GM21619 (cell line): ENCODE measurements around the gene ADAMTS16.

Experiments
- ATAC-seq: cut with Tn5 transposase; IDR thresholded peaks from one replicate; pipeline ENCODE4 v1.9.1; 2021; ENCODE audit not compliant: unreplicated experiment

ADAMTS16 gene

DNA sequence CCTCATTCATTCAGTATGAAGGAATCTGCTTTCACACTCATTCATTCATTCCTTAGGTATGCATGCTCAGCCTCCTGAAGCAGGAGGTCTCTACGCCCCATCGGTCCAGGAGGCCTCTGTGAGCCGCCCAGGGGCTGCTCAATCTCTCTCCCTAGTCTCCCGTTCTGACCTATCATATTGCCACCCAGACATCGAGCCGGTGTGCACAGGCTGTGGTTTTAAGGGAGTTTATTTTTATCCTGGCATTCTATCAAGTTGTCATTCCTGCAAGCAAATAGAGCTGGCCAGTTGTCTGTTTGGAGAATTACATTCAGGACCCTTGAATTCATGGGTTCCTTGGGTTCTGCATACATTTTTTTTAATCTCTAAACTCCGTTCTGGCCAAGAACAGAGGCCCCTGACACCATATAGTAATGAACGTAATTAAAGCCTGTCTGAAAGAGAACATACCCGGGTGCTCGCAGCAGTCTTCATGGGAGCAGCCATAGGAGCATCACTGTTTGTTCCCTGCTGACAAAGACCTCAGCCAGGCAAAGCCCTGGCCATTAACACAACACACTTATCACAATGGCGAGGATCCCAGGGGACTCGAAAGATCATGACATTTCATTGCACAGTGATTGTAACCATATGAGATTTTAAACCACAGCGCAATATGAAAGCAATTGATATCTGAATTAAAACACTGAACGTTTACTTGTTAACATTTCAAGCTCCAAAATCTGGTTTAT, 80.9 kb downstream of the ADAMTS16 start:
- ATAC-seq: no peak

DNA sequence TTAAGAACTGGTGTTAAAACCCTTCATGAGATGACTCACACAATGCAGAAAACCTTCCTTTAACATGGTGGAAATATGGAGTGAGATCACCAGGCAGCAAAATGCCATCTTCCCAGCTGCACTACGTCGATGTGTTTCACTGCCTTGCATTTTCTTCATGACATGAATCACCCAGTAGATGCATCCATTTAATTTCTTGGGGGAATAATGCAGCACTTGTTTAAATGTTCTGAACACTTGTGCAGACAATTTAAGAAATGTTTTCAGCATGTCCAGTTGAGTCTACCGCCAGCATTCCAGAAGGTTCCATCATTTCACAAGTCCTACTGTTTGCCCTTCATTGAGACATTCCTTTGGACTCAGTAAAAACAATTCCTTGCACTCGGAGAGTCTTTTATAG, 81.6 kb downstream of the ADAMTS16 start:
- ATAC-seq: no peak

DNA sequence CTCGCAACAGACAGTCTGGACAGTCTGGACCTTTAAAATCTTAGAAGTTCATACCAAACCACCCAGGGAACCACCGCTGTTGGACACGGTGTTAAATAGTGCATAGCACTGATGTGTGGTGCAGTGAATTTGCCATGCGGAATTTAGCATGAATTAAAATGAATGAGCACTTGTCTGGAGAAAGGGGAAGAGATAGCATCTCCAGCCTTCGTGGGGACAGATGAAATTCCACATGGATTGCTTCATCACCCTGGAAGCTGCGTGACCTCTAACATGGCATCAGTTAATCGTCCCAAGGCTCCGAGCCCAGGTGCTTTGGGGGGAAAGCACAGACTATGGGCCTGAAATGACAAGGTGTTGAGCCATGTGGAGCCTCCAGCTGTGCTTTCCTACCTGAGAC, 91.4 kb downstream of the ADAMTS16 start:
- ATAC-seq: no peak

DNA sequence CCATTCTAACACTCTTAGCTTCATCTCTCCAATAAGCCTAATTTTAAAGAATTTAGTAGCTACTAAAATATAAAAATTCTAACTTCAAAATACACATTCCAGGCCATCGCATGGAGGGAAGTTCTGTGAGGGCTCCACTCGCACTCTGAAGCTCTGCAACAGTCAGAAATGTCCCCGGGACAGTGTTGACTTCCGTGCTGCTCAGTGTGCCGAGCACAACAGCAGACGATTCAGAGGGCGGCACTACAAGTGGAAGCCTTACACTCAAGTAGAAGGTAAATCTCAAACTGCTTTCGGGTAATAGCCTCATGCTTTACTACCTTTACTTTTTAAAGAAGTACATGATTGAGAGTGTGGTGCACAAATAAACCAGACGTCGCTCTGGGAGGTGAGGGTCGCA, 94.8 kb downstream of the ADAMTS16 start:
- no peak for ATAC-seq

DNA sequence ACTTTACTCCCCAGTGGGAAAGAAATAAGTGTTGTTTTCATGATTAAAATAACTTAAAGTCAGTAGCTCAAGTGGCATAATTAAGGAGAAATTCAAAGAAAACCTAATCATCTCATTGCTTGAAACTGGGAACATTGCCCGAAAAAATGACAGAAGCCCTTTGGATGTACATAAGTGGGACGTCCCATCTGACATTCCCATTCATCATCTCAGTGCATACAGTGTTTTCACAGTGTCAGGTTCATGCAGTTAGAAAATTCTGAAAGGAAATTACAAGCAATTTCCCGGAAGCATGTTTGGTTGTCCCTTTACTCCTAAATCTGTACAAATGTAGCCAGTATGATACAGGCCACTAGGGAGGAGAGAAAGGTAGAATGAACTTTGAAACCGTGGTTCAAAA, 95.6 kb downstream of the ADAMTS16 start:
- ATAC-seq: no peak

DNA sequence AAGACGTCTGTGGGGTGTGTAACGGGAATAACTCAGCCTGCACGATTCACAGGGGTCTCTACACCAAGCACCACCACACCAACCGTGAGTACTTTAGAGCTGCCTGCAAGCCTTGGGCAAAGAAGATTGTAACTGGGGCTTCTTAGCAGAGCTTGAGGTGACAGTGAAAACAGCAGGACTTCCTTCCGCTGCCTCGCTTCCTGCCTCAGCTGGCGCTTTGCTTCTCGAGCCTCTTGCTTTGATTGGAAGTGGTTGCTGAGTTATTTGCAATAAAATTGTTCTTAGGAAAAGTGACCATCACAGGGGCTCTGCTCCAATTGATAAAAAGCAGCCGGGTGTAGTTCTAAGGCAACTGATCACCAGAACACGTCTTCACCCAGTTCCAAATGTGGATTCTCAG, 99.1 kb downstream of the ADAMTS16 start:
- no peak for ATAC-seq

DNA sequence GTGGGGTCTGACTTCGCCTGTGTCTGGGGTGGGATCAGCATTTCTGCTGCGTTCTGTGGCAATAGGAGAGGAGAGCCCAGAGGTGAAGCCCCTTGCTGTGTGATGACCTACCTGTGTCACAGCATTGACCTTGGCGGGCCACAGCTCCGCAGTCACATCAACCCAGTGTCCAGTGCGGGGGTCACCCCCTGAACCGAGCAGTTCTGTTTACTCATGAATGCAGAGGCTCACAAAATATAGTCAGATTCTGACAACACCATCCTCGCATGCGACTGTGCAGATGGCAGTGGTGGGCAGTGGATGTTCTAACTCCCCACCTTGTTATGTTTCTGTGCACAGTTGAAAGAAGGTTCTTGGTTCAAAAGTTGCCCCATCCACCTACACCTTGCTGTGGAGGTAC, 100.1 kb downstream of the ADAMTS16 start:
- ATAC-seq: no peak

DNA sequence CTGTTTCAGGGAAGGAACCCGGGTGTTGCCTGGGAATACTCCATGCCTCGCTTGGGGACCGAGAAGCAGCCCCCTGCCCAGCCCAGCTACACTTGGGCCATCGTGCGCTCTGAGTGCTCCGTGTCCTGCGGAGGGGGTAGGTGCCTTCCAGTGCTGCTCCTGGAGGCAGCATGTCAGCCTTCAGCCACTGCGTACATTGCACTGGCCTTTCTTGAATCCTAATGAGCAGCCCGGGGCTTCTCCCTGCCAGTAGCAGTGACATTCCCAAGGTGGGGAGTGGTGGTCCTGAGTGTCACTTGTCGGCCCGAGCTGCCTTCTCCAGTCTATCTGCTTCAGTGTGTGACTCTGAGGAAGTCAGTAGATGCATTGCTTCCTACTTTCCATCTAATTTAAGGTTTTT, 101.9 kb downstream of the ADAMTS16 start:
- ATAC-seq: no peak

DNA sequence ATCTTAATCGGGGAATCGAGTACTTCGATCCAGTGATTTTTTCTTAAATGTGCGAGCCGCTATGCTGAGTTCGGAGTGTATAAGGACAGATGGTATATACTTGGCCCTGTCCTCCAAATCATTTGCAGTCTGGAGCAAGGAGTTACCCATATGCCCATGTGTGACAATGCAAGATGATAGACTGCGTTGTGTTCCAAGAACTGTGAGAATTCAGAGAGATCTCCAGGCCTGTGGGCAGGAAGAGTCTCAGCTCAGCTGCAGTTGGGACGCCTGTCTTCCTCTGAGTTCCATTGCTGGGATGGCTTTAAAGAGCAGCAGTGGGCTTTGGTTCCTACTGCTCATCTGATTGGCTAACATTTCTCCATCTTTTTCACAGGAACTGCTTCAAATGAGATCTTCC, 106.6 kb downstream of the ADAMTS16 start:
- ATAC-seq: no peak

DNA sequence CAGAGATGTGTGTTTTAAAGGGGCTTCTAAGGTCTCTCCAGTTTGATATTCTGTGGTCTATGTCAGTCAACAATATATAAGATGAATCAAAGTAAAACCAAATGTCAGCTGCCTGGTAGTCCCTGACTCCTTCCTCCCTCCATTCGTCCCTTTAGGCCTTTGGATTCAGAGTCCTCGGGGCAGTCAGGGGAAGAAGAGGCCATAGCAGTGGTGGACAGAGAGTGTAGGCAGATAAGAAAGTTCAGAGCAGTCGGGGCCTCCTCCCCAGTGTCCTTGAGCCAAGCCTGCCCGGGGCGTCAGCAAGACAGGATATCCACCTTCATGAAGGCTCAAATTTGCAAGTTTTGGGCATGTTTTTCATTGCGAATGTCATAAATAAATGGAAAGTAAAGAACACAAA, 110.6 kb downstream of the ADAMTS16 start:
- ATAC-seq: no peak

DNA sequence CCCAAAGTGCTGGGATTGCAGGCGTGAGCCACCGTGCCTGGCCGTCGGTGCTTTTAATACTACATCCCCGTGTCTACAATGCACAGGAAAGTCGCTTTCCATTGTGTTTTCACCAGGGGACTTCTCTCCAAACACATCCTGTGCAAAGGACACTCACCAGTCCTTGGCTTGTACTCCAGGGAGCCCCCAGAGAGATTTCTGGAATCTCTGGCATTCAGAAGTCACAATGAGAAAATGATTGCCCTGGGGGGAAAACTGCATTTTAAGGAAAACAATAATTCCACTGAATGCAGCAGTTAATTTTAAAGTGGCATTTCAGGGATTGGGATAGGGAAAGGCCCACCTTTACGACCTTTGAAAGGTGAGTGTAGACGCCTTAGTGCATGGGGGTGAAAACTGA, 112.0 kb downstream of the ADAMTS16 start:
- ATAC-seq: no peak

DNA sequence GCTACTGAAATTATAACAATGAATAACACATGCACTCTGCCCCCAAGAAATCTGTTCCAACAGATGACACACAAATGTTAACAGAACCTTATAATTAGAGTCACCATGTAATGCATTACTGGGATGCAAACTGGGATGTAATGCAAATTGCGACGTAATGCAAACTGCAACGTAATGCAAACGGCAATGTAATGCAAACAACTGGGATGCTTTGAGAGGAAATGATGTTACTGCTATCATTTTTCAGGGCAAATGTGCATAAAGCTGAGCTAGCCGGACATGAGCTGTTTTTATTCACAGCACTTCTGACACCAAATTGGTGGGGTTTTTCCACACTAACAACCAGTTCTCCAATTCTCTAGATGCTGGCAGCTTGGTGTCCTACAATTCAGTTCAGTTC, 117.2 kb downstream of the ADAMTS16 start:
- ATAC-seq: no peak

DNA sequence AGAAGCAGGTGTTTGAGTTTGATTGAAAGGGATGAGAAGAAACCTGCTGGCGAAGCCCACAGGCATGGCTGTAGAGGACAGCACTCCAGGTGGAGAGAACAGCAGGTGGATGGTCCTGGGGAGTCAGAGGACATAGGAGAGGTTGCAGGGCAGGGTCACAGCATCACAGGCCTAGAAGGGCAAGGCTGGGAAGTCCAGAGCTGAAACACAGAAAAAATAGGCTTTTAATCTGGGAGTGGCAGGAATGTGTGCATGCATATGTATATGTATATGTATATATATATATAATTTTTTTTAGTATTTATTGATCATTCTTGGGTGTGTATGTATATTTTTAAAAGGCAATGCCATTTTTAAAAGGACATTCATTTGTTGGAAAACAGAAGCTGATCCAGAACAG, 118.4 kb downstream of the ADAMTS16 start:
- ATAC-seq: no peak

DNA sequence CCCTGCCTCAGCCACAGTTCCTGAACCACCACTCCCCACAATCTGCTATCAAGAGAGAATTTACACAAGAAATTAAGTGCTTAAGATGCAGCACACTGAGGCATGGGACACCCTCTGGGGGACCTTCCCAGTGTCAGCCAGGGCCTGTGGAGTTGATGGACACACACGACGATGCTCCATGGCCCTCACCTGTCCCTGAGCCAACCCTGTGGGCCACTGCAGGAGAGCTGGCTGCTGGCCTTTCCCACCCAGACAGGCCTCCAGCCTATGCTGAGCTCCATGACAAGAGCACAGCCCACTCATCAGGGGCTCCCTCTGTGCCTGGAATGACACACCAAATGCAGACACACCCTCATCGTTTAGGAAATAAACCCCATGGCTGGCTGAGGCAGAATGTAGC, 124.6 kb downstream of the ADAMTS16 start:
- ATAC-seq: no peak

DNA sequence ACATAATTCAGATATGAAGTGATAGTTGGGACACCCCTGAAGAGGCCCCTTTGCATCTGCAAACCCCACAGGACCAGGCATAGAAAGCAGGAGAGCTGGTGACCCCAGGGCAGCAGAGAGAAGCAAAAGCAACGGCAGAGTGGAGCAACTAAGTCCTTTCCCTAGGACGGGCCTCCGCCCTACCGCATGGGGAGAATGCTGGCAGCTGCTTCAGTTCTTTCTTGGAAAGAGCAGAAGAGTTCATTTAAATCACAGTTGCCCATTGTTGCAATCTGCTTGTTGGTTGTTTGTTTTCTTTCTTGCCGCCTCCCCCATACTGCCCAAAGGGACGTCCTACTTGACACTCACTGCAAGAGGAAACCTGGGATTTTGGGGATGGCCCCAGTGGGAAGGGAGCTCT, 126.2 kb downstream of the ADAMTS16 start:
- no peak for ATAC-seq

DNA sequence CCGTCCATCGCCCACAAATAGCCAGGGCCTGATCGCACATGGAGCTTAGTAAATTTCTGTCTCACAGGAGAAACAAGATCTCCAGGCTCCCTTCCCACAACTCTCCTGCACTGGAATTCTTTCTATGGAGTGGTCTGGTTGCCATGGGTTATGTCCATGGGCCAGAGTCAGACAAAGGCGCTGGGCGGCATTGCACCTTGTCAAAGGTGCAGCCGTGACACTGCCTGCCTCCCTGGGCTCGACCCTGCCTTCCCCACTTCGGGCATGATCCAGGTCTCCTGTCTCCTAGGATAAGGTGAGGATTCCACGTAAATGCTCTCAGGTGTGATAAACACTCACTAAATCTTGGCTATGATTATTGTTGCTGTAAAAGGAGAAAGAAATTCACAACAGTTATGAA, 130.0 kb downstream of the ADAMTS16 start:
- ATAC-seq: no peak

DNA sequence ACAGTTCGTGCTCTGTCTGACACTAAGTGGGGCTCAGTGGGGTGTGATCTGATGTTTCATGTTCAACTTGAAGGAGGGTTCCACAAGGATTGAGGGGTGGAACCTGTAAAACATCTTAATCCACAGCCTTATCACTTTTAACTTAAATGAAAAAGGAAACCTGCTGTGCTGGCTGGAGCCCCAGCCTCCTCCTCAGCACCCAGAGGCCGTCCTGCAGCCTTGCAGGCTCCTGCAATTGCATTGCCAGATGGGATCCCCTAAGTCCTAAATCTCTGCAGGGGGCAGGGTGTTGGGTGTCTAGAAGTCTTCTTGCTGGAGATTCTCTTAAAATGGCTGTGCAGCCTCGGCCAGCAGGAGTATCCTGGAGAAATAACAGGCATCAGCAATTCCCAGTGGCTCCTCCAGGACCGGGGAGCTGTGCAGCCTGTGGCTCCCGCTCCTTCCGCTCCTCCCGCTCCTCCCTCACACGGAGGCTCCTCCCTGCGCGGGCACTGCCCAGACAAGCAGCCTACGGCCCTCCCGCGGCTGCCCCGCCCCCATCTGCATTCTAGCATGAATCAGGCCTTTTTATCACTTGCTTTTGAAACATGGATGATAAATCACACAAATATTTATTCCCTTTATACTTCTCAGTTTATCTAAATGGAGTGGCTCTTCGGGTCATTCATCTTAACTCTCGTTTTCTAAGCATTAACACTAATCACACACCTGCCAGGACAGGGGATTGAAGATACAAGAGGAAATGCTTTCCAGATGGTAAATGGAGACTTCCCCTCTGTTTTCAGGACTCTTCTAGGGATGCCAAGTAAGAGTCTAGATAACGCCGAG, 131.0 kb downstream of the ADAMTS16 start:
- ATAC-seq: no peak

DNA sequence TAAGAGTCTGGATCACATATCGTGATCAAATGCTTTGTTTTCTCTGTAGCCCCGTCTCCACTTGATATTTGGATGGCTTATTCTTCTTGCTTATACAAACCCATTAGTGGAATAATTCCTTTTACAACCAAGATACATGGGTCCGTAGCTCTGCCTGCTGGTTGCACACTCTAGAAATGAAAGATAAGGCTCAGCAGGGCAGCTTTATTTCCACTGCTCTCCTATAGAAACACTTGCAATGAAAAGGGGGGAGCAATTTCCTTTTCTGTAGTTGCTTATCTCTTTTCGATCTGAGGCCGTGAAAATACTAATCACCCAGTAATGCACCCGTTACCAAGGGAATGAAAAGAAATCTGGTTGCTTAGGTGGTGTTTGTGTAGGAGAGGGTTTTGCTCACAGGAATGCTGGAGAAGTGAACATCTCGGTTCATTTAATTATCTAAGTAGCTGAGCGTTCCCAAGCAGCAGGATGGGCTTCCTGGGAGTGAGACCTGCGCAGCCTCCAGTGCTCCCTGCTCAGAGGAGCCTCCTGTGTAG, 131.7 kb downstream of the ADAMTS16 start:
- ATAC-seq: no peak

DNA sequence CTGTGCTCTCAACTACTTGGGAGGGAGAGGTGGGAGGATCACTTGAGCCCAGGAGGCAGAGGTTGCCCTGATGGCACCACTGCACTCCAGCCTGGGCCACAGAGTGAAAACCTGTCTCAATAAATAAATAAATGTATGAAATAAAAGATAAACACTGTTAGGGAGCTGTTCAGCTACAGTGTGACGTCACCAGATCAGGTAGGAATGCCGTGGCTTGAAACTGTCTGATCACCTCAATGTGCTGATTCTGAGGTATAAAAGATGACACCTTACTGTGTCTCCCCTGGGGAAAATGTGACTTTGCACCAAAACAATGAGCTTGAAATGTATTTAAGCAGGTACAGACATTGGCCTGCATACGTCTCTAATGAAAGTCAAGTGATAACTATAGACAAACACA, 133.3 kb downstream of the ADAMTS16 start:
- no peak for ATAC-seq

DNA sequence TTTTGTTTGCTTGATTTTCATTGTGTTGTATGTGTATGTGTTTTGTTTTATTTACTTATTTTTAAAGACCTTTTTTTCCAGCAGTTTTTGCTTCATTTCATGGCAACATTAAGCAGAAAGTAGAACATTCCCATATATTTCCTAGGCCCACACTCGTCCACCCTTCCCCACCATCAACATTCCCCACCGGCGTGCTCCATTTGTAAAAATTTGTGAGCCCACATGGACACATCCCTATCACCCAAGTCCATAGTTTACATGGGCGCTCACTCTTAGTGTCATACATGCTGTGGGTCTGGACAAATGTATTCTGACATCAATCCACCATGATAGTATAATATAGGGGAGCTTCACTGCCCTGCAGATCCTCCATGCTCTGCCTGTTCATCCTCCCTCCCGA, 133.8 kb downstream of the ADAMTS16 start:
- no peak for ATAC-seq

DNA sequence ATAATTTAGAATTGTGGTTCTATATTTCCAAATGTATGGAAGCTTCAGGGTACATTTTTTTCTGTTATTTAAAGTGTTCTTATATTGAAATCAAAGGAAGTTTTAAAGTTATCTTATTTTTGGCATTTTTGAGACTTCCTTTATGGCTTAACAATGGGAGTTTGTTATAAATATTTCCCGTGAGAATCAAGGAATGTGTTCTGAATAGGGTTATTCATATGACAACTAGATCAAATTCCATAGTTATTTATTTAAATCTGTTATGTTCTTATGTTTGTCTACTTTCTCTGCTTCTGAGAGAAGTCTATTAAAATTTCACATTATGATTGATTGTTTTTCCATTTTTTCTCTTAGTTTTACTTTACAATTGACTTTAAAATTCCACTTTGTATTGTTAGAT, 135.1 kb downstream of the ADAMTS16 start:
- no peak for ATAC-seq

DNA sequence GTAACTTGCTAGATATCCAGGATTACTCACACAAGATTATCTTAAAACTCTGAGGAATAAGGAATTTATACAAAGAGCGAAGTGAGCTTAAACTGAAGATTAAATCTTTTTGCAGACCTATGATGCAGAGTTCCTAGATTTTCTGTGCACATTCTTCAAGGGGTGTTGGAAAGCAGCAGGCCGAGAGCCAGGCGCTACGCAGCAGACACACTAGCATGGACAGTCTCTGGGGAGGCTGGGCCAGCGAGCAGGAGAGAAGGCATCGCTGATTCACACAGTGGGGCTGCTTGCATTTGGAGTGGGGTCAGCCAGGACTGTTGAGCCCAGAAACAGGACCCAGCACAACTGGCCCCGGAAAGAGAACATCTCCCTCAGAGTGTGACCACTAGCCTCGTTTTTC, 136.3 kb downstream of the ADAMTS16 start:
- no peak for ATAC-seq
